ENCODE measurements around the gene MSH3.

The MSH3 gene

GRCh38 chr5:80615266-80615914 lies 39.1 kb upstream of the MSH3 start:
- peaks cover 2% of the 10 kb centered on the region for H3K9me3 Mint-ChIP-seq
- H3K4me3 Mint-ChIP-seq: no peak overlapping the region
- H3K36me3 Mint-ChIP-seq (ENCODE audit: low read depth): no peaks in the 10 kb centered on the region
- no peak overlapping the region for H3K27ac Mint-ChIP-seq
- no peaks in the 10 kb centered on the region for H3K4me1 Mint-ChIP-seq
- no peak for TF ChIP-seq CTCF (IDR thresholded peaks at IDR 0.05; ENCODE audit: unreplicated experiment in 3 of 3)
- no peaks in the 10 kb centered on the region for H3K27me3 Mint-ChIP-seq (ENCODE audit: low read depth)

GRCh38 chr5:80618438-80618837 lies 36.0 kb upstream of the MSH3 start:
- H3K27me3 Mint-ChIP-seq (ENCODE audit: low read depth): no peaks in the 10 kb centered on the region
- no peaks in the 10 kb centered on the region for H3K9me3 Mint-ChIP-seq
- H3K36me3 Mint-ChIP-seq (ENCODE audit: low read depth): peaks cover 11% of the 10 kb centered on the region
- no peaks in the 10 kb centered on the region for H3K4me1 Mint-ChIP-seq
- TF ChIP-seq CTCF (IDR thresholded peaks at IDR 0.05; ENCODE audit: unreplicated experiment in 3 of 3): no peak
- no peak overlapping the region for H3K4me3 Mint-ChIP-seq
- H3K27ac Mint-ChIP-seq: no peak overlapping the region

- Mint-ChIP-seq H3K9me3 (no peaks in the 10 kb centered on the region), H3K27me3 (ENCODE audit: low read depth) (no peaks in the 10 kb centered on the region), H3K27ac (no peak overlapping the region), H3K4me1 (no peaks in the 10 kb centered on the region), H3K36me3 (ENCODE audit: low read depth) (peaks cover 11% of the 10 kb centered on the region), H3K4me3 (no peak overlapping the region)
- no peak for TF ChIP-seq CTCF (IDR thresholded peaks at IDR 0.05; ENCODE audit: unreplicated experiment in 3 of 3)
Measured at GRCh38 chr5:80619086-80619485, 35.4 kb upstream of the MSH3 start.

GRCh38 chr5:80620211-80620610 lies 34.2 kb upstream of the MSH3 start:
- peaks cover 11% of the 10 kb centered on the region for H3K36me3 Mint-ChIP-seq (ENCODE audit: low read depth)
- H3K4me1 Mint-ChIP-seq: no peaks in the 10 kb centered on the region
- no peak overlapping the region for H3K4me3 Mint-ChIP-seq
- TF ChIP-seq CTCF (IDR thresholded peaks at IDR 0.05; ENCODE audit: unreplicated experiment in 3 of 3): no peak
- H3K27me3 Mint-ChIP-seq (ENCODE audit: low read depth): no peaks in the 10 kb centered on the region
- H3K27ac Mint-ChIP-seq: no peak overlapping the region
- no peaks in the 10 kb centered on the region for H3K9me3 Mint-ChIP-seq

GRCh38 chr5:80622756-80623155 lies 31.7 kb upstream of the MSH3 start:
- Mint-ChIP-seq H3K4me3 (no peak overlapping the region), H3K27ac (no peak overlapping the region), H3K4me1 (no peaks in the 10 kb centered on the region), H3K27me3 (ENCODE audit: low read depth) (no peaks in the 10 kb centered on the region), H3K36me3 (ENCODE audit: low read depth) (peaks cover 16% of the 10 kb centered on the region), H3K9me3 (no peaks in the 10 kb centered on the region)
- TF ChIP-seq CTCF (IDR thresholded peaks at IDR 0.05; ENCODE audit: unreplicated experiment in 3 of 3): no peak

GRCh38 chr5:80623999-80624398 lies 30.5 kb upstream of the MSH3 start:
- peaks cover 16% of the 10 kb centered on the region for H3K36me3 Mint-ChIP-seq (ENCODE audit: low read depth)
- no peaks in the 10 kb centered on the region for H3K4me1 Mint-ChIP-seq
- TF ChIP-seq CTCF (IDR thresholded peaks at IDR 0.05; ENCODE audit: unreplicated experiment in 3 of 3): no peak
- no peak overlapping the region for H3K4me3 Mint-ChIP-seq
- H3K27ac Mint-ChIP-seq: no peak overlapping the region
- no peaks in the 10 kb centered on the region for H3K27me3 Mint-ChIP-seq (ENCODE audit: low read depth)
- no peaks in the 10 kb centered on the region for H3K9me3 Mint-ChIP-seq
